H1 (cell line): Measurements from ENCODE around the gene PAPSS2. TPM values are rescaled to one million over a fixed set of nuclear protein-coding genes. Genes with fewer than 3 reads are reported as not detected.

ENCODE experiments used
- CTCF ChIA-PET: fragments of 300-600 bp; sonication (Branson Sonifier 250); formaldehyde crosslinking; loops from one replicate; lab custom pipeline; 2021; ENCODE audit not compliant: partially characterized antibody; lab: Charles Lee
- POLR2A ChIA-PET: fragments of 300-600 bp; sonication (Branson Sonifier 250); formaldehyde crosslinking; loops from one replicate; lab custom pipeline; 2021; ENCODE audit warnings: inconsistent platforms; ENCODE audit not compliant: partially characterized antibody; lab: Charles Lee
- DNase-seq, 2 experiments: peaks; one replicate each; pipeline versions ENCODE4 v3.0.0 to v3.0.0-alpha.2; 2010 to 2022; ENCODE audit warnings: low spot score in 2 of 2, low read depth in 1 of 2, mixed read lengths in 1 of 2
- FAIRE-seq: peaks from 2 replicates; lab custom pipeline; 2011; peaks lifted over from hg19 to GRCh38; lab: Jason Lieb, UNC
- H2AFZ ChIP-seq: 2 replicates; pipeline ENCODE4 v1.8.1; 2012; ENCODE audit warnings: low read length, inconsistent platforms
- H2AK5ac ChIP-seq: 2 replicates; pipeline ENCODE4 v1.6.1; 2013; ENCODE audit warnings: low read depth, low read length
- H2BK120ac ChIP-seq: replicated peaks from 2 replicates; pipeline ENCODE3; 2013; ENCODE audit warnings: low read depth, low read length, inconsistent platforms
- H2BK12ac ChIP-seq: 2 replicates; pipeline ENCODE4 v1.6.1; 2013; ENCODE audit warnings: low read depth, low read length
- H2BK15ac ChIP-seq: 2 replicates; pipeline ENCODE4 v1.6.1; 2013; ENCODE audit warnings: low read length
- H2BK20ac ChIP-seq: 2 replicates; pipeline ENCODE4 v1.6.1; 2013; ENCODE audit warnings: low read length
- H2BK5ac ChIP-seq: 2 replicates; pipeline ENCODE4 v1.6.1; 2013; ENCODE audit warnings: low read depth, low read length
- H3K14ac ChIP-seq: 2 replicates; pipeline ENCODE4 v1.6.1; 2013; ENCODE audit warnings: inconsistent platforms; ENCODE audit not compliant: insufficient read length
- H3K18ac ChIP-seq: 2 replicates; pipeline ENCODE4 v1.6.1; 2013; ENCODE audit warnings: low read length; ENCODE audit errors: extremely low read depth
- H3K23ac ChIP-seq: 2 replicates; pipeline ENCODE4 v1.6.1; 2013; ENCODE audit warnings: inconsistent platforms; ENCODE audit not compliant: insufficient read length
- H3K23me2 ChIP-seq: 2 replicates; pipeline ENCODE4 v1.6.1; 2013; ENCODE audit warnings: low read depth, low read length
- H3K27ac ChIP-seq: 2 replicates; pipeline ENCODE4 v1.6.1; 2011; ENCODE audit warnings: low read depth, low read length, inconsistent platforms
- H3K27me3 ChIP-seq, 4 experiments: replicated peaks in 1 of 4; 1 replicate in 1 of 4; 2 replicates in 3 of 4; pipeline versions ENCODE4 v1.6.1 to v1.8.1; 2011 to 2013; ENCODE audit warnings: low read length in 3 of 4, mild to moderate bottlenecking in 3 of 4, inconsistent platforms in 2 of 4, mixed read lengths in 2 of 4, moderate library complexity in 1 of 4; ENCODE audit not compliant: control insufficient read depth in 3 of 4, insufficient read depth in 3 of 4; ENCODE audit errors: extremely low read depth in 1 of 4
- H3K36me3 ChIP-seq, 4 experiments: 2 replicates each; pipeline versions ENCODE4 v1.6.1 to v1.8.1; 2011 to 2013; ENCODE audit warnings: mild to moderate bottlenecking in 4 of 4, low read length in 3 of 4, moderate library complexity in 2 of 4, control low read depth in 1 of 4, inconsistent platforms in 1 of 4; ENCODE audit not compliant: insufficient read depth in 4 of 4, control insufficient read depth in 2 of 4
- H3K4ac ChIP-seq: replicated peaks from 2 replicates; pipeline ENCODE3; 2013; ENCODE audit warnings: low read length, low read depth, mixed read lengths, inconsistent platforms; ENCODE audit not compliant: insufficient read length
- H3K4me1 ChIP-seq, 4 experiments: replicated peaks in 1 of 4; 1 replicate in 1 of 4; 2 replicates in 3 of 4; pipeline versions ENCODE4 v1.6.1 to v1.8.1; 2011 to 2013; ENCODE audit warnings: low read length in 3 of 4, inconsistent platforms in 2 of 4, mixed read lengths in 1 of 4; ENCODE audit not compliant: insufficient read depth in 4 of 4, control insufficient read depth in 3 of 4
- H3K4me2 ChIP-seq, 2 experiments: 2 replicates each; pipeline versions ENCODE4 v1.6.1 to v1.8.1; 2011 to 2013; ENCODE audit warnings: low read depth in 2 of 2, low read length in 2 of 2, control low read depth in 1 of 2, inconsistent platforms in 1 of 2, mild to moderate bottlenecking in 1 of 2; ENCODE audit not compliant: insufficient read depth in 1 of 2
- H3K4me3 ChIP-seq, 4 experiments: fragments of 200-600, 300-600 bp in 1 of 4; sonication (generic), shearing (Covaris generic), sonication (Bioruptor Twin) in 1 of 4; 2 replicates each; pipeline versions ENCODE4 v1.5.1 to v1.8.1; 2011 to 2016; ENCODE audit warnings: low read length in 4 of 4, low read depth in 3 of 4, control low read depth in 2 of 4, inconsistent platforms in 2 of 4, mild to moderate bottlenecking in 2 of 4, mixed read lengths in 1 of 4, moderate library complexity in 1 of 4; ENCODE audit not compliant: insufficient read depth in 2 of 4; ENCODE audit errors: extremely low read depth in 1 of 4
- H3K56ac ChIP-seq: replicated peaks from 2 replicates; pipeline ENCODE3; 2013; ENCODE audit warnings: low read depth, mild to moderate bottlenecking, mixed read lengths, low read length, inconsistent platforms; ENCODE audit not compliant: insufficient read length
- H3K79me1 ChIP-seq: 2 replicates; pipeline ENCODE4 v1.6.1; 2013; ENCODE audit warnings: low read depth, low read length, control low read depth
- H3K79me2 ChIP-seq, 2 experiments: 2 replicates each; pipeline versions ENCODE4 v1.6.1 to v1.8.1; 2012 to 2013; ENCODE audit warnings: low read length in 2 of 2, mild to moderate bottlenecking in 2 of 2, inconsistent platforms in 1 of 2; ENCODE audit not compliant: insufficient read depth in 2 of 2, control insufficient read depth in 1 of 2
- H3K9ac ChIP-seq, 4 experiments: replicated peaks in 1 of 4; 1 replicate in 1 of 4; 2 replicates in 3 of 4; pipeline versions ENCODE4 v1.6.1 to v1.8.1; 2011 to 2013; ENCODE audit warnings: low read depth in 3 of 4, low read length in 3 of 4, control low read depth in 2 of 4, mild to moderate bottlenecking in 2 of 4, moderate library complexity in 2 of 4, inconsistent platforms in 1 of 4; ENCODE audit errors: extremely low read depth in 1 of 4
- H3K9me3 ChIP-seq, 2 experiments: 2 replicates each; pipeline versions ENCODE4 v1.6.1 to v1.8.1; 2012 to 2013; ENCODE audit warnings: mild to moderate bottlenecking in 2 of 2, moderate library complexity in 2 of 2, control low read depth in 1 of 2, inconsistent platforms in 1 of 2, low read depth in 1 of 2, low read length in 1 of 2, mixed read lengths in 1 of 2; ENCODE audit not compliant: insufficient read depth in 2 of 2
- H4K20me1 ChIP-seq, 2 experiments: replicated peaks in 1 of 2; 2 replicates each; pipeline versions ENCODE3 to v1.8.1; 2011 to 2013; ENCODE audit warnings: inconsistent platforms in 2 of 2, low read length in 2 of 2, mild to moderate bottlenecking in 1 of 2; ENCODE audit not compliant: insufficient read depth in 2 of 2, control insufficient read depth in 1 of 2
- H4K5ac ChIP-seq: 2 replicates; pipeline ENCODE4 v1.6.1; 2013; ENCODE audit warnings: low read length, low read depth, mixed read lengths, inconsistent platforms; ENCODE audit not compliant: insufficient read length
- H4K8ac ChIP-seq: 2 replicates; pipeline ENCODE4 v1.8.0; 2013; ENCODE audit warnings: mild to moderate bottlenecking, moderate library complexity, low read length, inconsistent platforms; ENCODE audit not compliant: insufficient read depth; ENCODE audit errors: extremely low read depth
- H4K91ac ChIP-seq: replicated peaks from 2 replicates; pipeline ENCODE3; 2013; ENCODE audit warnings: low read length, mixed read lengths, inconsistent platforms; ENCODE audit not compliant: insufficient read length
- CEBPB ChIP-seq: IDR thresholded peaks from 2 replicates; pipeline ENCODE4 v1.6.1; 2012; ENCODE audit warnings: low read depth, low read length
- GTF2F1 ChIP-seq: IDR thresholded peaks from 2 replicates; pipeline ENCODE4 v1.6.1; 2012; ENCODE audit warnings: low read depth, low read length, improper control_type of control experiment, borderline replicate concordance
- HDAC6 ChIP-seq: IDR thresholded peaks from one replicate; pipeline ENCODE4 v1.7.1; 2012; ENCODE audit warnings: low read depth, mild to moderate bottlenecking, inconsistent platforms, low read length, moderate library complexity
- KDM5A ChIP-seq: fragments of 200-600 bp; IDR thresholded peaks from 2 replicates; pipeline ENCODE4 v1.7.1; 2012; ENCODE audit warnings: mild to moderate bottlenecking, low read length, inconsistent platforms, mixed read lengths
- PHF8 ChIP-seq: fragments of 200-600 bp; sonication (generic); conservative IDR thresholded peaks from 2 replicates; pipeline ENCODE4 v1.7.1; 2012; ENCODE audit warnings: low read depth, mild to moderate bottlenecking, inconsistent platforms, low read length, moderate library complexity
- RNF2 ChIP-seq: fragments of 200-900, 300-1000 bp; sonication (generic); IDR thresholded peaks from 2 replicates; pipeline ENCODE4 v1.7.1; 2016; ENCODE audit warnings: borderline replicate concordance, low read depth, mild to moderate bottlenecking, antibody characterized with exemption, low read length; ENCODE audit not compliant: poor library complexity, severe bottlenecking; ENCODE audit errors: missing control alignments
- SIRT6 ChIP-seq: IDR thresholded peaks from one replicate; pipeline ENCODE4 v1.7.1; 2012; ENCODE audit warnings: low read length, inconsistent platforms
- SRF ChIP-seq: IDR thresholded peaks from 2 replicates; pipeline ENCODE4 v1.6.1; 2011; ENCODE audit warnings: mild to moderate bottlenecking, low read depth, low read length, moderate library complexity
- TAF1 ChIP-seq: IDR thresholded peaks from 2 replicates; pipeline ENCODE4 v1.6.1; 2011; ENCODE audit warnings: mild to moderate bottlenecking, low read depth, low read length
- WGBS, 2 experiments: shearing (Covaris generic) in 1 of 2; methylation state at CpG; one replicate each; pipeline versions ENCODE4 v1.1.6 to v1.1.7; 2013 to 2015; ENCODE audit warnings: low lambda C conversion rate in 2 of 2, mixed read lengths in 2 of 2, inconsistent platforms in 1 of 2, low coverage in 1 of 2, missing lambda C conversion rate in 1 of 2; ENCODE audit not compliant: insufficient replicate concordance in 2 of 2, insufficient coverage in 1 of 2, insufficient read length in 1 of 2; ENCODE audit errors: extremely low coverage in 1 of 2, missing lambda C conversion rate in 1 of 2; 5-methylcytosine and 5-hydroxymethylcytosine counted together
- polyA plus RNA-seq, 7 experiments: library from polyadenylated mRNA; depleted of rRNA in 3 of 7; stranded (reverse) in 5 of 7; unstranded in 2 of 7; fragments of >200 nt in 5 of 7; fragments of 200-250 nt in 2 of 7; gene quantifications; 1 replicate in 5 of 7; 2 replicates in 1 of 7; 4 replicates in 1 of 7; pipeline versions ENCODE4 v1.2.1 to v1.2.3, GENCODE V29; 2011 to 2013; ENCODE audit warnings: missing spikeins in 2 of 7, mixed read lengths in 2 of 7
- total RNA-seq: library from RNA; stranded (reverse); fragmentation: NEBNext Ultra II Directional; extraction: Animal tissue kit (Norgen Biotek cat#: 25700); gene quantifications from 2 replicates; pipeline ENCODE4 v1.2.1, GENCODE V29; 2021

Gene PAPSS2
- total and polyA plus RNA-seq, 2 of the 8 experiments (the other 6 are each of a cell fraction or from before 2014, with no cell fraction given) = 7.6 to 20.2 TPM

DNA sequence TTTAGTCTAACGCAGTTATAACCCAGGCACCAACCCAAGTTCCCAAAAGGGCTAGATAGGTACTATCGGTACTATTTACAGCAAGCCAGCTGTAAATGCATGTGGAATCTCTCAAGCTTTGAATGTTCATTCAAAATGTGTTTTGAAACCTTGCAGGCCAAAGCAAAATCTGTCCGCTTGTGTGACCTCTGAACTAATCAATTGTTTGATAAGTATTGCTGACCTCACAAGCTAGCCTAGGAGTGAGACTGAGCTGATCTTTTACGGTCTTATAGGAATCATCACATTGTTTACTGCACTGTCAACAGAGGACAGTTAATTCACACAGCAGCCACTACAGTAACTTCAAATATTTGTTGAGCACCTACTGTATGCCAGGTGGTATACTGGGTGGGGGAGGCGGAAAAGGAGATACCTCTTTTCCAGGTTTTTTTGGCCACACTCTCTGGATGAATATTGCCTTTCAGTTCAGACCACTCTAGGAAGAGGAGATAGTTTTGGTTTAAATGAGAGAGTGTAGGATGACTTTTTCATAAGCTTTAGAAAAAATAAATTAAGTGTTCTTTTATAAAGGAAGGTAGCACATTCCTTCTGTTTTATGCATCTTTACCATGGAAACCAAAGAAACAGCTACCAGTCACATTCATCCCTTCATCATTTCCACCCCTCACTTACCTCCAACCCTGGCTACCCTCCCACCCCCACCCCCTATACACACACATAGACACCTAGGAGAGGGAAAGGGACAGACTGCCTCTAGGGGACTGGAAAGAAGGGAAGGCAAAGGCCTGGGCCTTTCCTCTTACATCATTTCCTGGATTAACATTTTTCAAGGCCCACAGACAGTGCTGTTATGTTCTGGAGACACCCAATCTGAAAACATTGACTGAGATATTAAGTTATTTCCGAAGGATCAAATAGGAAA, 2.4 kb downstream of the PAPSS2 start:
- no peak overlapping the region for H3K4ac ChIP-seq
- CTCF ChIA-PET = interaction anchor here (0.5 to 2.3 kb wide), 8 partner anchors 8 to 596 kb away, joined by 3 to 6 read pairs (median 3); no protein-coding TSS in a partner anchor
- DNase-seq = no peak
- peak overlapping the region; percentile 0 to 95; a peak in 2 of 4 replicates for H3K4me2 ChIP-seq
- H4K5ac ChIP-seq = no peak overlapping the region
- no peak overlapping the region for H2AFZ ChIP-seq
- TF ChIP-seq CEBPB (no peak), RNF2 (no peak), SRF (no peak), HDAC6 (no peak), SIRT6 (no peak), GTF2F1 (no peak), KDM5A (no peak), PHF8 (no peak), TAF1 (no peak)
- TF ChIP-seq, all 59 proteins: peak for 0
- Histone ChIP-seq H2BK15ac (no peak overlapping the region), H3K18ac (no peak overlapping the region), H3K9ac (no peak overlapping the region), H4K20me1 (no peaks in the 10 kb centered on the region), H3K4me1 (peaks cover 6 to 26% (median 14%) of the 10 kb centered on the region in 4 experiments; a peak in 6 of 7 replicates), H3K23me2 (peaks cover 7% of the 10 kb centered on the region), H3K9me3 (no peaks in the 10 kb centered on the region; a peak in 1 of 4 replicates), H3K27ac (no peak overlapping the region), H2BK12ac (no peak overlapping the region; the same call in 1 of the 2 replicates), H4K8ac (no peak overlapping the region), H2AK5ac (no peak overlapping the region), H3K79me2 (peaks cover 0 to 50% of the 10 kb centered on the region in 2 experiments; a peak in 2 of 4 replicates), H3K4me3 (no peak overlapping the region), H3K23ac (no peak overlapping the region), H3K79me1 (no peaks in the 10 kb centered on the region; the same call in 1 of the 2 replicates), H2BK5ac (no peak overlapping the region), H4K91ac (no peak overlapping the region), H3K14ac (no peak overlapping the region), H2BK20ac (no peak overlapping the region), H3K27me3 (no peaks in the 10 kb centered on the region), H3K36me3 (no peaks in the 10 kb centered on the region; a peak in 2 of 8 replicates), H2BK120ac (no peak overlapping the region), H3K56ac (no peak overlapping the region)
- WGBS, 2 experiments = 85% methylated on average over 6 of the region's 6 CpGs; no CpG with 5 or more reads in 1 of the 2 experiments
- POLR2A ChIA-PET = interaction anchor here (0.6 to 1.6 kb wide), 4 partner anchors 22 to 234 kb away, joined by 3 to 4 read pairs (median 4); no protein-coding TSS in a partner anchor
- FAIRE-seq = no peak
